ENCODE results near the gene SIAH1. TPM values are rescaled to one million over a fixed set of nuclear protein-coding genes. Genes with fewer than 3 reads are reported as not detected.

The SIAH1 gene
- total and polyA plus RNA-seq, 8 donors, result 18.9 to 60.3 (median 54.6) TPM

GRCh38 chr16:48370229-48370628, 15.0 kb downstream of the SIAH1 start:
- intact Hi-C loops (cut with DNase I), result no loop called here
- DNase-seq, result no peak
- H3K27ac ChIP-seq, result no peak overlapping the region
- H3K4me3 ChIP-seq, result no peak overlapping the region
- no peaks in the 10 kb centered on the region for H3K27me3 ChIP-seq
- no peak for ATAC-seq
- H3K36me3 ChIP-seq, result no peaks in the 10 kb centered on the region
- TF ChIP-seq, protein P1, sequence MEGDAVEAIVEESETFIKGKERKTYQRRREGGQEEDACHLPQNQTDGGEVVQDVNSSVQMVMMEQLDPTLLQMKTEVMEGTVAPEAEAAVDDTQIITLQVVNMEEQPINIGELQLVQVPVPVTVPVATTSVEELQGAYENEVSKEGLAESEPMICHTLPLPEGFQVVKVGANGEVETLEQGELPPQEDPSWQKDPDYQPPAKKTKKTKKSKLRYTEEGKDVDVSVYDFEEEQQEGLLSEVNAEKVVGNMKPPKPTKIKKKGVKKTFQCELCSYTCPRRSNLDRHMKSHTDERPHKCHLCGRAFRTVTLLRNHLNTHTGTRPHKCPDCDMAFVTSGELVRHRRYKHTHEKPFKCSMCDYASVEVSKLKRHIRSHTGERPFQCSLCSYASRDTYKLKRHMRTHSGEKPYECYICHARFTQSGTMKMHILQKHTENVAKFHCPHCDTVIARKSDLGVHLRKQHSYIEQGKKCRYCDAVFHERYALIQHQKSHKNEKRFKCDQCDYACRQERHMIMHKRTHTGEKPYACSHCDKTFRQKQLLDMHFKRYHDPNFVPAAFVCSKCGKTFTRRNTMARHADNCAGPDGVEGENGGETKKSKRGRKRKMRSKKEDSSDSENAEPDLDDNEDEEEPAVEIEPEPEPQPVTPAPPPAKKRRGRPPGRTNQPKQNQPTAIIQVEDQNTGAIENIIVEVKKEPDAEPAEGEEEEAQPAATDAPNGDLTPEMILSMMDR (IDR thresholded peaks at IDR 0.05), result no peak
- peaks cover 30 to 63% of the 10 kb centered on the region in 2 donors for H3K4me1 ChIP-seq
- no peaks in the 10 kb centered on the region for H3K9me3 ChIP-seq

DNA sequence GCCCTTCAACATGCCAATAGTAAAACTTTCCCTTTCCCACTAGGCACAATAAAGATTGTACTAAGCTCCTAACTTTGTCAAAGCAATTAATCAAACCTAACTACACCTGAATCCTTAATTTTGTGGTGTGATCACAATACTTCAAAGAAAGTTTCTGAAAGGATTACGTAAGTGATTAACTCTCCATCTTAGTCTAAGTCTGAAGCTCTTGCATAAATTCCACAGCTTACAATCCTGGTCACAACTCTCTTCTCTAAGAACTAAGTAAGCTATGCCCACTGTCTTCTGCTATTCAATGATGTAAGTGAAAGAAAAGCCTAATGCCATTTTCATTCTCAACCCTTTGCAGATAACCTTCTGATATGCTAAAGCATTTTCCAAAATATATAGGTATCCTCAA, 15.4 kb downstream of the SIAH1 start:
- Histone ChIP-seq H3K36me3 (no peaks in the 10 kb centered on the region), H3K4me1 (peaks cover 31 to 64% of the 10 kb centered on the region in 2 donors), H3K27ac (no peak overlapping the region), H3K27me3 (no peaks in the 10 kb centered on the region), H3K4me3 (no peak overlapping the region), H3K9me3 (no peaks in the 10 kb centered on the region)
- intact Hi-C loops (cut with DNase I), result loop anchor here in 1 of 2 donors (10.0 kb wide), 1 partner anchor 255 kb away; no protein-coding TSS in a partner anchor
- TF ChIP-seq, protein P1 (IDR thresholded peaks at IDR 0.05), result no peak
- ATAC-seq, result no peak
- DNase-seq, result no peak

- intact Hi-C loops (cut with DNase I), result loop anchor here in 1 of 2 donors (10.0 kb wide), 1 partner anchor 257 kb away; no protein-coding TSS in a partner anchor
- Histone ChIP-seq H3K4me1 (peaks cover 17 to 51% of the 10 kb centered on the region in 2 donors), H3K27ac (no peak overlapping the region), H3K4me3 (no peak overlapping the region), H3K36me3 (no peaks in the 10 kb centered on the region), H3K27me3 (no peaks in the 10 kb centered on the region), H3K9me3 (no peaks in the 10 kb centered on the region)
- DNase-seq (no peak), ATAC-seq (no peak)
- TF ChIP-seq, protein P1 (IDR thresholded peaks at IDR 0.05), result no peak
These were observed 17.7 kb downstream of the SIAH1 start for GRCh38 chr16:48367441-48368049.

DNA sequence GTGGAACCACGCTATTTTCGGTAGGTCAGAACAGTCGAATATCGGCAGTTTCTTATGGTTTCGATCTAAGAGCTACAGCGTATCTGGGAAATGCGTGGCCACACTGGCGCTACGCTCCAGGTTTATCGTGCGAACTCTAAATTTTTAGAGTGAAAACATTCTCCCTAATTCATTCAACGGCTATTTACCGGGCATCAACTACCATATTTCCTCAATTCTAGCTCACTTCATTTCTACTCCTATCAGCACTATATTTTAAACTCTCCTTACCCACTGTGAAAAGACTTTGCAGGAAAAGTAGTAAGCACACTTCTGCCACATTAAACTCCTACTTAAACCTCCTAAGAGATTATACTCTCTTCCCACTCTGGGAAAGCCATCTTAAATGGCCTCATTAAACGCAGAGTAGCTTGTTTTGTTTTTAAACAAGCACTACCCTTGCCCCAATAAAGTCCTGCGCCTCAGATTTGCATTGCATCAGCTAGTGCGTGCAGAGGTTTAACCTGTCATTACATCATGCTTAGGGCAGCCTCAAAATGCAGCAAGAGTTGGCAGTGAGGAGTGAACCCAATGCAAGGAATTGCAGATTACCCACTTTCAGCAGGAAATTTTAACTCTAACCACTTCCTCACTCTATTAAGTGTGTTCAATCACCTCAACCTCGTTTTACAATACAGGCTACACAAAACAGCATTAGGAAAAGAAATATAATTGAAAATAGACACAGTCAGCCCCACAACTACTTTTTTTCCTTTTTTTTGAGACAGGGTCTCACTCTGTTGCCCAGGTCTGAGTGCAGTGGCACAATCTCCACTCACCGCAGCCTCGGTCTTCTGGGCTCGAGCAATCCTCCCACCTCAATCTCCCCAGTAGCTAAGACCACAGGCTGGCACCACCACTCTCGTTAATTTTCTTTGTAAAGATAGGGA, 18.8 kb downstream of the SIAH1 start:
- intact Hi-C loops (cut with DNase I), result loop anchor here in 1 of 2 donors (10.0 kb wide), 1 partner anchor 258 kb away; no protein-coding TSS in a partner anchor
- peak overlapping the region; percentile 30 to 56 for H3K4me3 ChIP-seq

More for the DNA sequence above, 18.8 kb downstream of the SIAH1 start:
- ATAC-seq (peak; percentile 58), DNase-seq (peak in 2 of 4 donors; percentile 28 to 49)
- peaks cover 17 to 51% of the 10 kb centered on the region in 2 donors for H3K4me1 ChIP-seq
- H3K36me3 ChIP-seq, result peaks cover 0 to 9% of the 10 kb centered on the region in 2 donors
- H3K27me3 ChIP-seq, result no peaks in the 10 kb centered on the region
- TF ChIP-seq, protein P1 (IDR thresholded peaks at IDR 0.05), result no peak
- H3K27ac ChIP-seq, result peak overlapping the region; percentile 83 to 91
- no peaks in the 10 kb centered on the region for H3K9me3 ChIP-seq
